ENCODE measurements around the gene SERPINA12. TPM values are rescaled to one million over a fixed set of nuclear protein-coding genes. Genes with fewer than 3 reads are reported as not detected.

Gene SERPINA12
- total and polyA plus RNA-seq, 2 of the 13 experiments (the other 11 are each of a cell fraction or from before 2014, with no cell fraction given), result 0.08 TPM; not detected in 1

DNA sequence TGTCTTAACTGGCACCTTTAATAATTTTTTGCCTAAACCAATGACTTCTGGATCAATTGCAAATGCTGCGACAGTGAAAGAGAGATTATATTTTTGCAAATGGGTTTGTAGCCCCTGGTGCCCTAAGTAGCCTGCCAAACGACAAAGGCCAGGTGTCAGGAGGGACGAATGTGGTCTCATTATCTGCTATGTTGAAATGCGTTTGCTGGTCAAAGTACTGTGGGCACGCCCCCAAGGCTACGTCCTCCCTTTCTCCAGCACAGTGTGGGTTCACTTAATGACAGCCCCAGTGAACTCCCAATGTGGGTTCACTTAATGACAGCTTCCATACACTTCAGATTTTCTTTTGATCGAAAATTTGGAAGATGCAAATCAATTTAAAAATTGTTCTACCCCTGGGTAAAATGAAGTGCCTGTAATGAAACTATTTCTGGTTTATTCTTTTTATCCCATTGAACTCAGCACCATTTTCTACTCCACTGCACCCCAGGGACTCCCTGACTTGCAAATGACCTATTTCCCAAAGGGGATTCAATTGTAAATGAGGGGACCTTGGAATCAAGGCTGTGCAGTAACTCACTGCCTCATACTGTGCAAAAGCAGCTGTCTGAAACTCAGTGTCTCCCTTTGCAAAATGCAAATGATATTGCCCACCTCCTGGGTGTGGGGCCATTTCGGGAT is 58.0 kb downstream of the SERPINA12 start (continued):
- no peak for TF ChIP-seq SMC3 (IDR thresholded peaks at IDR 0.05; ENCODE audit: low read length)
- no peak for TF ChIP-seq ZNF790 (CRISPR knock-in tag; IDR thresholded peaks at IDR 0.05; ENCODE audit: borderline replicate concordance)
- TF ChIP-seq MED13 (CRISPR knock-in tag; IDR thresholded peaks at IDR 0.05), result peak; percentile 78; the same call in 1 of the 2 replicates
- peak; percentile 86; the same call in 1 of the 2 replicates for TF ChIP-seq TGIF2 (CRISPR knock-in tag; IDR thresholded peaks at IDR 0.05)
- TF ChIP-seq ZIK1 (CRISPR knock-in tag; IDR thresholded peaks at IDR 0.05; ENCODE audit: borderline replicate concordance, low read depth), result no peak
- TF ChIP-seq ZNF510 (CRISPR knock-in tag; IDR thresholded peaks at IDR 0.05; ENCODE audit: low read depth), result no peak
- TF ChIP-seq PLRG1 (conservative IDR thresholded peaks at IDR 0.05), result no peak
- no peak for TF ChIP-seq ONECUT2 (CRISPR knock-in tag; IDR thresholded peaks at IDR 0.05)
- TF ChIP-seq ZNF556 (CRISPR knock-in tag; IDR thresholded peaks at IDR 0.05; ENCODE audit: borderline replicate concordance), result no peak
- TF ChIP-seq, protein P1, sequence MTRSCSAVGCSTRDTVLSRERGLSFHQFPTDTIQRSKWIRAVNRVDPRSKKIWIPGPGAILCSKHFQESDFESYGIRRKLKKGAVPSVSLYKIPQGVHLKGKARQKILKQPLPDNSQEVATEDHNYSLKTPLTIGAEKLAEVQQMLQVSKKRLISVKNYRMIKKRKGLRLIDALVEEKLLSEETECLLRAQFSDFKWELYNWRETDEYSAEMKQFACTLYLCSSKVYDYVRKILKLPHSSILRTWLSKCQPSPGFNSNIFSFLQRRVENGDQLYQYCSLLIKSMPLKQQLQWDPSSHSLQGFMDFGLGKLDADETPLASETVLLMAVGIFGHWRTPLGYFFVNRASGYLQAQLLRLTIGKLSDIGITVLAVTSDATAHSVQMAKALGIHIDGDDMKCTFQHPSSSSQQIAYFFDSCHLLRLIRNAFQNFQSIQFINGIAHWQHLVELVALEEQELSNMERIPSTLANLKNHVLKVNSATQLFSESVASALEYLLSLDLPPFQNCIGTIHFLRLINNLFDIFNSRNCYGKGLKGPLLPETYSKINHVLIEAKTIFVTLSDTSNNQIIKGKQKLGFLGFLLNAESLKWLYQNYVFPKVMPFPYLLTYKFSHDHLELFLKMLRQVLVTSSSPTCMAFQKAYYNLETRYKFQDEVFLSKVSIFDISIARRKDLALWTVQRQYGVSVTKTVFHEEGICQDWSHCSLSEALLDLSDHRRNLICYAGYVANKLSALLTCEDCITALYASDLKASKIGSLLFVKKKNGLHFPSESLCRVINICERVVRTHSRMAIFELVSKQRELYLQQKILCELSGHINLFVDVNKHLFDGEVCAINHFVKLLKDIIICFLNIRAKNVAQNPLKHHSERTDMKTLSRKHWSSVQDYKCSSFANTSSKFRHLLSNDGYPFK (CRISPR knock-in tag; IDR thresholded peaks at IDR 0.05; ENCODE audit: borderline replicate concordance), result no peak
- no peak for TF ChIP-seq BHLHE40 (IDR thresholded peaks at IDR 0.05; ENCODE audit: low read length)
- no peak for TF ChIP-seq PRPF4 (IDR thresholded peaks at IDR 0.05; ENCODE audit: low read depth, low read length, poor library complexity, severe bottlenecking)
- TF ChIP-seq NFYB (CRISPR knock-in tag; IDR thresholded peaks at IDR 0.05), result no peak
- TF ChIP-seq, protein P2, sequence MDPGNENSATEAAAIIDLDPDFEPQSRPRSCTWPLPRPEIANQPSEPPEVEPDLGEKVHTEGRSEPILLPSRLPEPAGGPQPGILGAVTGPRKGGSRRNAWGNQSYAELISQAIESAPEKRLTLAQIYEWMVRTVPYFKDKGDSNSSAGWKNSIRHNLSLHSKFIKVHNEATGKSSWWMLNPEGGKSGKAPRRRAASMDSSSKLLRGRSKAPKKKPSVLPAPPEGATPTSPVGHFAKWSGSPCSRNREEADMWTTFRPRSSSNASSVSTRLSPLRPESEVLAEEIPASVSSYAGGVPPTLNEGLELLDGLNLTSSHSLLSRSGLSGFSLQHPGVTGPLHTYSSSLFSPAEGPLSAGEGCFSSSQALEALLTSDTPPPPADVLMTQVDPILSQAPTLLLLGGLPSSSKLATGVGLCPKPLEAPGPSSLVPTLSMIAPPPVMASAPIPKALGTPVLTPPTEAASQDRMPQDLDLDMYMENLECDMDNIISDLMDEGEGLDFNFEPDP (CRISPR knock-in tag; conservative IDR thresholded peaks at IDR 0.05), result no peak
- TF ChIP-seq CEBPB (IDR thresholded peaks at IDR 0.05; ENCODE audit: borderline replicate concordance, low read depth, low read length), result peak; percentile 62; the same call in 1 of the 2 replicates
- TF ChIP-seq ZNF207 (IDR thresholded peaks at IDR 0.05; ENCODE audit: borderline replicate concordance), result no peak
- TF ChIP-seq, protein P3, sequence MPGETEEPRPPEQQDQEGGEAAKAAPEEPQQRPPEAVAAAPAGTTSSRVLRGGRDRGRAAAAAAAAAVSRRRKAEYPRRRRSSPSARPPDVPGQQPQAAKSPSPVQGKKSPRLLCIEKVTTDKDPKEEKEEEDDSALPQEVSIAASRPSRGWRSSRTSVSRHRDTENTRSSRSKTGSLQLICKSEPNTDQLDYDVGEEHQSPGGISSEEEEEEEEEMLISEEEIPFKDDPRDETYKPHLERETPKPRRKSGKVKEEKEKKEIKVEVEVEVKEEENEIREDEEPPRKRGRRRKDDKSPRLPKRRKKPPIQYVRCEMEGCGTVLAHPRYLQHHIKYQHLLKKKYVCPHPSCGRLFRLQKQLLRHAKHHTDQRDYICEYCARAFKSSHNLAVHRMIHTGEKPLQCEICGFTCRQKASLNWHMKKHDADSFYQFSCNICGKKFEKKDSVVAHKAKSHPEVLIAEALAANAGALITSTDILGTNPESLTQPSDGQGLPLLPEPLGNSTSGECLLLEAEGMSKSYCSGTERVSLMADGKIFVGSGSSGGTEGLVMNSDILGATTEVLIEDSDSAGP (CRISPR knock-in tag; IDR thresholded peaks at IDR 0.05; ENCODE audit: borderline replicate concordance), result peak; percentile 34; the same call in 1 of the 2 replicates
- TF ChIP-seq RXRA (CRISPR knock-in tag; IDR thresholded peaks at IDR 0.05), result peak; percentile 55; the same call in 1 of the 2 replicates
- TF ChIP-seq, protein P4, sequence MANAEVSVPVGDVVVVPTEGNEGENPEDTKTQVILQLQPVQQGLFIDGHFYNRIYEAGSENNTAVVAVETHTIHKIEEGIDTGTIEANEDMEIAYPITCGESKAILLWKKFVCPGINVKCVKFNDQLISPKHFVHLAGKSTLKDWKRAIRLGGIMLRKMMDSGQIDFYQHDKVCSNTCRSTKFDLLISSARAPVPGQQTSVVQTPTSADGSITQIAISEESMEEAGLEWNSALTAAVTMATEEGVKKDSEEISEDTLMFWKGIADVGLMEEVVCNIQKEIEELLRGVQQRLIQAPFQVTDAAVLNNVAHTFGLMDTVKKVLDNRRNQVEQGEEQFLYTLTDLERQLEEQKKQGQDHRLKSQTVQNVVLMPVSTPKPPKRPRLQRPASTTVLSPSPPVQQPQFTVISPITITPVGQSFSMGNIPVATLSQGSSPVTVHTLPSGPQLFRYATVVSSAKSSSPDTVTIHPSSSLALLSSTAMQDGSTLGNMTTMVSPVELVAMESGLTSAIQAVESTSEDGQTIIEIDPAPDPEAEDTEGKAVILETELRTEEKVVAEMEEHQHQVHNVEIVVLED (CRISPR knock-in tag; IDR thresholded peaks at IDR 0.05; ENCODE audit: borderline replicate concordance), result peak; percentile 48; the same call in 1 of the 2 replicates
- TF ChIP-seq, protein P5, sequence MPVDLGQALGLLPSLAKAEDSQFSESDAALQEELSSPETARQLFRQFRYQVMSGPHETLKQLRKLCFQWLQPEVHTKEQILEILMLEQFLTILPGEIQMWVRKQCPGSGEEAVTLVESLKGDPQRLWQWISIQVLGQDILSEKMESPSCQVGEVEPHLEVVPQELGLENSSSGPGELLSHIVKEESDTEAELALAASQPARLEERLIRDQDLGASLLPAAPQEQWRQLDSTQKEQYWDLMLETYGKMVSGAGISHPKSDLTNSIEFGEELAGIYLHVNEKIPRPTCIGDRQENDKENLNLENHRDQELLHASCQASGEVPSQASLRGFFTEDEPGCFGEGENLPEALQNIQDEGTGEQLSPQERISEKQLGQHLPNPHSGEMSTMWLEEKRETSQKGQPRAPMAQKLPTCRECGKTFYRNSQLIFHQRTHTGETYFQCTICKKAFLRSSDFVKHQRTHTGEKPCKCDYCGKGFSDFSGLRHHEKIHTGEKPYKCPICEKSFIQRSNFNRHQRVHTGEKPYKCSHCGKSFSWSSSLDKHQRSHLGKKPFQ (CRISPR knock-in tag; IDR thresholded peaks at IDR 0.05; ENCODE audit: insufficient replicate concordance), result no peak
- TF ChIP-seq KDM1A (CRISPR knock-in tag; IDR thresholded peaks at IDR 0.05), result no peak

Data from HepG2 (cell line).